GM12873 (cell line): ENCODE measurements around the gene VAPA.

Experiments
- CTCF ChIP-seq: IDR thresholded peaks from 2 replicates; pipeline ENCODE4 v1.5.1; 2012; ENCODE audit warnings: low read depth, mild to moderate bottlenecking, moderate library complexity, low read length, control low read depth; ENCODE audit not compliant: insufficient read depth; ENCODE audit errors: missing control alignments

Gene VAPA

GRCh38 chr18:9878095-9878494, 35.7 kb upstream of the VAPA start:
- TF ChIP-seq CTCF: no peak

- TF ChIP-seq CTCF: no peak
Observed at GRCh38 chr18:9878783-9879242, 35.0 kb upstream of the VAPA start.

- TF ChIP-seq CTCF: no peak
Observed at GRCh38 chr18:9884090-9884489, 29.7 kb upstream of the VAPA start.

GRCh38 chr18:9884532-9885140, 29.2 kb upstream of the VAPA start:
- TF ChIP-seq CTCF: no peak

- TF ChIP-seq CTCF: no peak
Observed at GRCh38 chr18:9885170-9886004, 28.4 kb upstream of the VAPA start, which contains the start of gene TXNDC2. TXNDC2 (plus strand) TSS chr18:9885973; CDS start chr18:9886681, 708 bp downstream.

GRCh38 chr18:9886005-9886348, 27.8 kb upstream of the VAPA start:
- no peak for TF ChIP-seq CTCF

- no peak for TF ChIP-seq CTCF
Observed at GRCh38 chr18:9887992-9888391, 25.8 kb upstream of the VAPA start.
